NCI-H226 (cell line): ENCODE results near the gene PARD6G.

Experiments used
- DNase-seq: peaks from one replicate; pipeline ENCODE4 v3.0.0-alpha.2; 2015

PARD6G gene

GRCh38 chr18:80205294-80205693 lies 42.0 kb downstream of the PARD6G start:
- DNase-seq: no peak

GRCh38 chr18:80204142-80204541 lies 43.2 kb downstream of the PARD6G start:
- DNase-seq: no peak

GRCh38 chr18:80203249-80203648 lies 44.1 kb downstream of the PARD6G start:
- no peak for DNase-seq

- no peak for DNase-seq
Measured at GRCh38 chr18:80202264-80202998, 44.9 kb downstream of the PARD6G start.

GRCh38 chr18:80201739-80202138 lies 45.6 kb downstream of the PARD6G start:
- no peak for DNase-seq

GRCh38 chr18:80200932-80201672 lies 46.2 kb downstream of the PARD6G start:
- no peak for DNase-seq

GRCh38 chr18:80200171-80200931 lies 47.0 kb downstream of the PARD6G start:
- DNase-seq: no peak

- no peak for DNase-seq
Measured at GRCh38 chr18:80198994-80199748, 48.1 kb downstream of the PARD6G start.

GRCh38 chr18:80198391-80198790 lies 48.9 kb downstream of the PARD6G start:
- no peak for DNase-seq

GRCh38 chr18:80197528-80197927 lies 49.8 kb downstream of the PARD6G start:
- no peak for DNase-seq

- DNase-seq: no peak
Measured at GRCh38 chr18:80196528-80197320, 50.6 kb downstream of the PARD6G start.

GRCh38 chr18:80194874-80195570 lies 52.3 kb downstream of the PARD6G start:
- no peak for DNase-seq

GRCh38 chr18:80193701-80194100 lies 53.6 kb downstream of the PARD6G start:
- DNase-seq: no peak

GRCh38 chr18:80192653-80193385 lies 54.5 kb downstream of the PARD6G start:
- no peak for DNase-seq

GRCh38 chr18:80191907-80192652 lies 55.2 kb downstream of the PARD6G start:
- DNase-seq: no peak

- DNase-seq: no peak
Measured at GRCh38 chr18:80191264-80191663, 56.0 kb downstream of the PARD6G start.

- no peak for DNase-seq
Measured at GRCh38 chr18:80190311-80190710, 57.0 kb downstream of the PARD6G start.

- no peak for DNase-seq
Measured at GRCh38 chr18:80189531-80189865, 57.8 kb downstream of the PARD6G start.

GRCh38 chr18:80188643-80189530 lies 58.4 kb downstream of the PARD6G start:
- no peak for DNase-seq
